ENCODE results near the gene CORIN.

CORIN gene

GRCh38 chr4:47817275-47817674, 20.6 kb downstream of the CORIN start:
- no peaks in the 10 kb centered on the region for H3K9me3 ChIP-seq (ENCODE audit: control insufficient read depth, low read length)
- no peak overlapping the region for H3K27ac ChIP-seq (ENCODE audit: insufficient read depth, low read length, poor library complexity, severe bottlenecking)
- H3K36me3 ChIP-seq (ENCODE audit: control insufficient read depth, insufficient read depth, low read length), result no peaks in the 10 kb centered on the region
- no peaks in the 10 kb centered on the region for H3K4me1 ChIP-seq (ENCODE audit: control insufficient read depth, insufficient read depth, low read length, poor library complexity, severe bottlenecking)
- no peaks in the 10 kb centered on the region for H3K27me3 ChIP-seq (replicated peaks; ENCODE audit: control insufficient read depth, insufficient read depth, low read length, poor library complexity, severe bottlenecking)
- DNase-seq, result no peak
- no peak overlapping the region for H3K4me3 ChIP-seq (ENCODE audit: insufficient read depth, low read depth, low read length, poor library complexity, severe bottlenecking)

- no peak overlapping the region for H3K27ac ChIP-seq (ENCODE audit: insufficient read depth, low read length, poor library complexity, severe bottlenecking)
- no peak overlapping the region for H3K4me3 ChIP-seq (ENCODE audit: insufficient read depth, low read depth, low read length, poor library complexity, severe bottlenecking)
- H3K4me1 ChIP-seq (ENCODE audit: control insufficient read depth, insufficient read depth, low read length, poor library complexity, severe bottlenecking), result no peaks in the 10 kb centered on the region
- H3K36me3 ChIP-seq (ENCODE audit: control insufficient read depth, insufficient read depth, low read length), result no peaks in the 10 kb centered on the region
- no peaks in the 10 kb centered on the region for H3K9me3 ChIP-seq (ENCODE audit: control insufficient read depth, low read length)
- H3K27me3 ChIP-seq (replicated peaks; ENCODE audit: control insufficient read depth, insufficient read depth, low read length, poor library complexity, severe bottlenecking), result no peaks in the 10 kb centered on the region
- DNase-seq, result no peak
These were observed 21.1 kb downstream of the CORIN start for GRCh38 chr4:47816748-47817147.

- no peaks in the 10 kb centered on the region for H3K9me3 ChIP-seq (ENCODE audit: control insufficient read depth, low read length)
- H3K27me3 ChIP-seq (replicated peaks; ENCODE audit: control insufficient read depth, insufficient read depth, low read length, poor library complexity, severe bottlenecking), result no peaks in the 10 kb centered on the region
- DNase-seq, result no peak
- H3K4me3 ChIP-seq (ENCODE audit: insufficient read depth, low read depth, low read length, poor library complexity, severe bottlenecking), result no peak overlapping the region
- no peaks in the 10 kb centered on the region for H3K36me3 ChIP-seq (ENCODE audit: control insufficient read depth, insufficient read depth, low read length)
- H3K27ac ChIP-seq (ENCODE audit: insufficient read depth, low read length, poor library complexity, severe bottlenecking), result no peak overlapping the region
- no peaks in the 10 kb centered on the region for H3K4me1 ChIP-seq (ENCODE audit: control insufficient read depth, insufficient read depth, low read length, poor library complexity, severe bottlenecking)
These were observed 23.1 kb downstream of the CORIN start for GRCh38 chr4:47814618-47815295.

DNA sequence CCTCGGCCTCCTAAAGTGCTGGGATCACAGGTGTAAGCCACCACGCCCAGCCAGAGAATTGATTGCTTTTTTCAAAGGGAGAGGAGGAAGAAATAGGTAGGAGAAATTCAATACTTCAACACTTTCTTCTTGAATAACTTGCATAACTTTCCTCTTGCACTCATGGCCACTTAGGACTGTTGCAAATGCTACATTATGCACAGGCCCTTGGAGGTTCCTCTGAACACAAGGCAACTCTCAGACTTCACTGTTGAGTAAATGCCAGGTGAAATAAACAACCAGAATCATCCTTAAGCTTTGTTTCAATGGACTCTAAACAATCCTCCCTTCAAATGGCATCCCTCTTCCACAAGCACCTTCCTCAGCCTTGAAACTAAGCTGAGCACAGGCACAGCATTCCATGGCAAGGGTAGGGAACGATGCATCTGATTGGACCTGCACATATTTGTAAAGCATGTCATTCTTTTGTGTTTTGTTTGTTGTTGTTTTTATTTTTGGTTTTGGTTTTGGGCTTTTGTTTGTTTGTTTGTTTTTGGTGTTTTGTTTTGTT, 28.1 kb downstream of the CORIN start:
- Histone ChIP-seq H3K36me3 (ENCODE audit: control insufficient read depth, insufficient read depth, low read length) (no peaks in the 10 kb centered on the region), H3K4me3 (ENCODE audit: insufficient read depth, low read depth, low read length, poor library complexity, severe bottlenecking) (no peak overlapping the region), H3K27me3 (replicated peaks; ENCODE audit: control insufficient read depth, insufficient read depth, low read length, poor library complexity, severe bottlenecking) (no peaks in the 10 kb centered on the region), H3K4me1 (ENCODE audit: control insufficient read depth, insufficient read depth, low read length, poor library complexity, severe bottlenecking) (no peaks in the 10 kb centered on the region), H3K27ac (ENCODE audit: insufficient read depth, low read length, poor library complexity, severe bottlenecking) (no peak overlapping the region), H3K9me3 (ENCODE audit: control insufficient read depth, low read length) (no peaks in the 10 kb centered on the region)
- DNase-seq, result no peak

DNA sequence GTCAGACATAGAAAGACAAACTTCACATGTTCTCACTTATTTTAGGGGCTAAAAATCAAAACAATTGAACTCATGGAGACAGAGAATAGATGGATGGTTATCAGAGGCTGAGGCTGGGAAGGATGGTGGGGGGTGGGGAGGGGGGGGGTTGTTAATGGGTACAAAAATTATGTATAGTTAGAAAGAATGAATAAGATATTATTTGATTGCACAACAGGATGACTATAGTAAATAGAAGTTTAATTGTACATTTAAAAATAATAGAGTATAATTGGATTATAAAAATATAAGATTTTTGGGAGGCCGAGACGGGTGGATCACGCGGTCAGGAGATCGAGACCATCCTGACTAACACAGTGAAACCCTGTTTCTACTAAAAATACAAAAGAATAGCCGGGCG, 33.3 kb downstream of the CORIN start:
- Histone ChIP-seq H3K27ac (ENCODE audit: insufficient read depth, low read length, poor library complexity, severe bottlenecking) (no peak overlapping the region), H3K4me1 (ENCODE audit: control insufficient read depth, insufficient read depth, low read length, poor library complexity, severe bottlenecking) (no peaks in the 10 kb centered on the region), H3K9me3 (ENCODE audit: control insufficient read depth, low read length) (no peaks in the 10 kb centered on the region), H3K4me3 (ENCODE audit: insufficient read depth, low read depth, low read length, poor library complexity, severe bottlenecking) (no peak overlapping the region), H3K36me3 (ENCODE audit: control insufficient read depth, insufficient read depth, low read length) (no peaks in the 10 kb centered on the region), H3K27me3 (replicated peaks; ENCODE audit: control insufficient read depth, insufficient read depth, low read length, poor library complexity, severe bottlenecking) (no peaks in the 10 kb centered on the region)
- DNase-seq, result no peak

- DNase-seq, result no peak
- Histone ChIP-seq H3K4me1 (ENCODE audit: control insufficient read depth, insufficient read depth, low read length, poor library complexity, severe bottlenecking) (no peaks in the 10 kb centered on the region), H3K4me3 (ENCODE audit: insufficient read depth, low read depth, low read length, poor library complexity, severe bottlenecking) (no peak overlapping the region), H3K36me3 (ENCODE audit: control insufficient read depth, insufficient read depth, low read length) (no peaks in the 10 kb centered on the region), H3K9me3 (ENCODE audit: control insufficient read depth, low read length) (no peaks in the 10 kb centered on the region), H3K27ac (ENCODE audit: insufficient read depth, low read length, poor library complexity, severe bottlenecking) (no peak overlapping the region), H3K27me3 (replicated peaks; ENCODE audit: control insufficient read depth, insufficient read depth, low read length, poor library complexity, severe bottlenecking) (no peaks in the 10 kb centered on the region)
These were observed 36.3 kb downstream of the CORIN start for GRCh38 chr4:47801481-47802002.

DNA sequence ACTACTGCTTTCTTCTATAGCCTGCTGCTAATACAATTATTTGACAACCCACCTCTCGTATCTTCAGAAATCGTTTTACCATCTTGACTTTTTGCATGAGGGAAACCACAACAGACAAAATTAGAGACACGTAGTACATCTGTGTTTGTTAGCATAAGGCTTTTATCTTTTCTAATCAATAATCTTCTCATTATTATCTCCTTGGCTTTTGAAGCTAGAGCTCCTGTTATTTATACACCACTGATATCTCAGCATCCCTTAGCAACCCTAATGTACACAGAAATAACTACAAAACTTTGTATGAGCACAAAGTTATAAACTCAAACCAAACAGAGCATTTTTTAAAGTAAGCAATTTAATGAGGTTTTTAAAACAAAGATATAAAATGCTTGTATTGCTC, 39.7 kb downstream of the CORIN start:
- Histone ChIP-seq H3K27ac (ENCODE audit: insufficient read depth, low read length, poor library complexity, severe bottlenecking) (no peak overlapping the region), H3K27me3 (replicated peaks; ENCODE audit: control insufficient read depth, insufficient read depth, low read length, poor library complexity, severe bottlenecking) (no peaks in the 10 kb centered on the region), H3K36me3 (ENCODE audit: control insufficient read depth, insufficient read depth, low read length) (no peaks in the 10 kb centered on the region), H3K4me1 (ENCODE audit: control insufficient read depth, insufficient read depth, low read length, poor library complexity, severe bottlenecking) (no peaks in the 10 kb centered on the region), H3K4me3 (ENCODE audit: insufficient read depth, low read depth, low read length, poor library complexity, severe bottlenecking) (no peak overlapping the region), H3K9me3 (ENCODE audit: control insufficient read depth, low read length) (no peaks in the 10 kb centered on the region)
- no peak for DNase-seq

DNA sequence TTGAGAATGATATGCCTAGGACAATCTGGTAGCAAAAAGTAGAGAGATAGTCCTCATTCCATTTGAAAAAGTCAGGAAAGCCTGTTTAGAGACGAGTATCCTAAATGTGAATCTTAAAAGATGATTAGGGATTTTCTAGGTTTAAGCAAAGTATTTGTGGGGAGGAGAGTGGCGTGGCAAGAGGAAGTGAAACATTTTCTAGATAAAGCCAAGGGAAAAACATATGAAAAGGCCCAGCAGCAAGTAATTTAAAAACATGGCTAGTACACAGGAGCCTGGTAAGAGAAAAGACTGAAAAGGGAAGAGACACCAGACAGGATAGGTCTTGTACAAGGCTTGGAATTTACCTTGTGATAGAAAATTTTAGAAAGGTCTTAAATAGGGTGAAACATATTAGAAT, 45.9 kb downstream of the CORIN start:
- no peak overlapping the region for H3K4me3 ChIP-seq (ENCODE audit: insufficient read depth, low read depth, low read length, poor library complexity, severe bottlenecking)
- no peaks in the 10 kb centered on the region for H3K27me3 ChIP-seq (replicated peaks; ENCODE audit: control insufficient read depth, insufficient read depth, low read length, poor library complexity, severe bottlenecking)
- no peak for DNase-seq

DNA sequence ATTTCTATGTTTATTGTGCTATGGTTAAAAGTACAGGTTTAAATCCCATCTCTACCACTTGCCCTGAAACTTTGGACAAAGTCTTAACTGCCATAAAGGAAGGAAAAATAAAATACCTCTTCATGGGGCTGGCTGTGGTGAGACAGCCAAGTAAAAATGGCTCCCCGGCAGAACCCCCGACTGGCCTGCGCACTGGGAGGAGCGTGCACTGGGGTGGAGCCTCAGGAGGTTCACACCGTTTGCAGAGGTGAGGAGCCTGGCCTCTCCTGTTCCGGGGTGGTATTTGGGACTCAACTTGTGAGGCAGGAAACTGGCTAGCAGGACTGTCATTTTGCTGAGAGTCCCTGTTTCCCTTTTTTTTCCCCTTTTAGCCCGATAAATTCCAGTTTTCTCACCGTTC, 47.8 kb downstream of the CORIN start:
- H3K36me3 ChIP-seq (ENCODE audit: control insufficient read depth, insufficient read depth, low read length), result no peaks in the 10 kb centered on the region
- no peaks in the 10 kb centered on the region for H3K27me3 ChIP-seq (replicated peaks; ENCODE audit: control insufficient read depth, insufficient read depth, low read length, poor library complexity, severe bottlenecking)
- H3K9me3 ChIP-seq (ENCODE audit: control insufficient read depth, low read length), result no peaks in the 10 kb centered on the region
- DNase-seq, result no peak
- no peak overlapping the region for H3K27ac ChIP-seq (ENCODE audit: insufficient read depth, low read length, poor library complexity, severe bottlenecking)
- no peak overlapping the region for H3K4me3 ChIP-seq (ENCODE audit: insufficient read depth, low read depth, low read length, poor library complexity, severe bottlenecking)
- H3K4me1 ChIP-seq (ENCODE audit: control insufficient read depth, insufficient read depth, low read length, poor library complexity, severe bottlenecking), result no peaks in the 10 kb centered on the region

More for the DNA sequence above, 45.9 kb downstream of the CORIN start:
- Histone ChIP-seq H3K9me3 (ENCODE audit: control insufficient read depth, low read length) (no peaks in the 10 kb centered on the region), H3K27ac (ENCODE audit: insufficient read depth, low read length, poor library complexity, severe bottlenecking) (no peak overlapping the region), H3K36me3 (ENCODE audit: control insufficient read depth, insufficient read depth, low read length) (no peaks in the 10 kb centered on the region), H3K4me1 (ENCODE audit: control insufficient read depth, insufficient read depth, low read length, poor library complexity, severe bottlenecking) (no peaks in the 10 kb centered on the region)

- Histone ChIP-seq H3K4me1 (ENCODE audit: control insufficient read depth, insufficient read depth, low read length, poor library complexity, severe bottlenecking) (no peaks in the 10 kb centered on the region), H3K4me3 (ENCODE audit: insufficient read depth, low read depth, low read length, poor library complexity, severe bottlenecking) (no peak overlapping the region), H3K27me3 (replicated peaks; ENCODE audit: control insufficient read depth, insufficient read depth, low read length, poor library complexity, severe bottlenecking) (no peaks in the 10 kb centered on the region), H3K27ac (ENCODE audit: insufficient read depth, low read length, poor library complexity, severe bottlenecking) (no peak overlapping the region), H3K9me3 (ENCODE audit: control insufficient read depth, low read length) (no peaks in the 10 kb centered on the region), H3K36me3 (ENCODE audit: control insufficient read depth, insufficient read depth, low read length) (no peaks in the 10 kb centered on the region)
- DNase-seq, result no peak
These were observed 49.7 kb downstream of the CORIN start for GRCh38 chr4:47788126-47788525.
